GM12878 (cell line): ENCODE results near the gene TUBB4B. TPM values are rescaled to one million over a fixed set of nuclear protein-coding genes. Genes with fewer than 3 reads are reported as not detected.

Source experiments
- ATF7 ChIP-seq: fragments of 450-650 bp; IDR thresholded peaks from 2 replicates; pipeline ENCODE4 v1.6.1; 2016; ENCODE audit warnings: low read depth, mild to moderate bottlenecking
- MXI1 ChIP-seq: fragments of 150-350 bp; IDR thresholded peaks from 2 replicates; pipeline ENCODE4 v1.6.1; 2011; ENCODE audit warnings: low read depth, mild to moderate bottlenecking, inconsistent platforms, low read length, improper control_type of control experiment
- POU2F2 ChIP-seq: IDR thresholded peaks from 3 replicates; pipeline ENCODE4 v1.6.1; 2011; ENCODE audit warnings: low read depth, mild to moderate bottlenecking, low read length, borderline replicate concordance
- ZNF217 ChIP-seq: fragments of 450-650 bp; IDR thresholded peaks from 2 replicates; pipeline ENCODE4 v1.6.1; 2017; ENCODE audit warnings: antibody characterized with exemption, mild to moderate bottlenecking
- polyA plus RNA-seq, 11 experiments: library from polyadenylated mRNA; depleted of rRNA in 4 of 11; unstranded in 6 of 11; stranded (reverse) in 5 of 11; fragments of >200 nt; fragmentation: Nextera tagmentation in 4 of 11; fragmentation: Illumina TruSeq in 1 of 11; extraction: Ambion mirVana in 4 of 11; extraction: Trizol in 1 of 11; gene quantifications; 1 replicate in 1 of 11; 2 replicates in 10 of 11; pipeline versions ENCODE4 v1.2.1 to v1.2.3, GENCODE V29; 2011 to 2016; ENCODE audit warnings: inconsistent platforms in 2 of 11, missing spikeins in 2 of 11, low read depth in 1 of 11
- total RNA-seq, 4 experiments: library from RNA; depleted of rRNA in 3 of 4; stranded (reverse); fragments of >200 nt in 3 of 4; fragmentation: Illumina TruSeq in 1 of 4; extraction: Trizol in 1 of 4; gene quantifications; 2 replicates each; pipeline versions ENCODE4 v1.2.1 to v1.2.3, GENCODE V29; 2013 to 2021
- TF ChIP-seq, protein P1 (sequence below): IDR thresholded peaks from 2 replicates; pipeline ENCODE4 v1.6.1; 2011; ENCODE audit warnings: borderline replicate concordance, low read depth, mild to moderate bottlenecking, moderate library complexity, low read length; ENCODE audit not compliant: insufficient read depth, poor library complexity, severe bottlenecking
- TF ChIP-seq, protein P2 (sequence below): fragments of 450-650 bp; IDR thresholded peaks from 2 replicates; pipeline ENCODE4 v1.6.1; 2018; ENCODE audit warnings: mild to moderate bottlenecking, low read depth, moderate library complexity; ENCODE audit not compliant: partially characterized antibody

The TUBB4B gene
- total and polyA plus RNA-seq, 10 of the 15 experiments (the other 5 are each of a cell fraction or from before 2014, with no cell fraction given), result 23.0 to 532 (median 254) TPM

DNA sequence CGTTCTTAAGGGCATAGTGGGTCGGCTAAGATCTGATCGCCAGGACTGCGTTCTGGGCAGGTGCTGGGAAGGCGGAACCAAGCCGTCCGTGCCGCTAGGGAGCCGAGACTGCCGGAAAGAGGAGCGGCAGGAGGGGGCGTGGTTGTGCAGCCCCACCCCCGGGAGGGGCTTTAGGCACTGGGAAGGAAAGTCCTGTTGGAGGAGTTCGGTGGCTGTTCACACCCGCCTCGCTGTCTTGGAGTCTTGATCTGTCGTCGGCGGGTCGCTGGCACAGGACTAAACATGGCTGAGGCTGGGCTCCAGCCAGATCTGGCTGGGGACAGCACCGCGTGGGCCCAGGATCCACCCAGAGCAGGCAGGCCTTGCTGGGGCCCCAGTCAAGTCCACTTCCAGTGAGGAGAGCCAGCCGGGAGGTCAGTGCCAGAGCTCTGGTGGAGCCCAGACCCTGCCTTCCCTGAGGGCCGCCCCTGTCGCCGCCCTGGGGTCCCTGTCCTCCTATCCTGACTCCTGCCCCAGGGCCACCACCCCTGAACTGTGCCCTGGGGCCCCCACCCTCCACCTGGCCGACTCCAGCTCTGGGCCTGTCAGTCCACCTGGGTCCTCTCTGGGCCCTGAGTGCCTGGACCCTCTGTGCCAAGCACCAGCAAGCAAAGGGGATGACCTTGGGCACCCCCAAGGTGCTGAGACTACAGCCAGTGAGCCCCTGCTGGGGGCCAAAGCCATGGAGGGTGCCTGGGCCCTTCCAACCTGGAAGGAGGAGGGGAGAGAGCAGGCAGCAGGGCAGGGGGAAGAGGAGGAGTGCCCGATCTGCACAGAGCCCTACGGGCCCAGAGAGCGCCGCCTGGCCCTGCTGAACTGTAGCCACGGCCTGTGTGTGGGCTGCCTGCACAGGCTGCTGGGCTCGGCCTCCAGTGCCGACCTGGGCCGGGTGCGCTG lies 23.5 kb upstream of the TUBB4B start (continued):
- TF ChIP-seq, protein P1, sequence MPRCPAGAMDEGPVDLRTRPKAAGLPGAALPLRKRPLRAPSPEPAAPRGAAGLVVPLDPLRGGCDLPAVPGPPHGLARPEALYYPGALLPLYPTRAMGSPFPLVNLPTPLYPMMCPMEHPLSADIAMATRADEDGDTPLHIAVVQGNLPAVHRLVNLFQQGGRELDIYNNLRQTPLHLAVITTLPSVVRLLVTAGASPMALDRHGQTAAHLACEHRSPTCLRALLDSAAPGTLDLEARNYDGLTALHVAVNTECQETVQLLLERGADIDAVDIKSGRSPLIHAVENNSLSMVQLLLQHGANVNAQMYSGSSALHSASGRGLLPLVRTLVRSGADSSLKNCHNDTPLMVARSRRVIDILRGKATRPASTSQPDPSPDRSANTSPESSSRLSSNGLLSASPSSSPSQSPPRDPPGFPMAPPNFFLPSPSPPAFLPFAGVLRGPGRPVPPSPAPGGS, result no peak
- TF ChIP-seq ZNF217 (no peak), ATF7 (no peak), MXI1 (no peak), POU2F2 (no peak)
- TF ChIP-seq, protein P2, sequence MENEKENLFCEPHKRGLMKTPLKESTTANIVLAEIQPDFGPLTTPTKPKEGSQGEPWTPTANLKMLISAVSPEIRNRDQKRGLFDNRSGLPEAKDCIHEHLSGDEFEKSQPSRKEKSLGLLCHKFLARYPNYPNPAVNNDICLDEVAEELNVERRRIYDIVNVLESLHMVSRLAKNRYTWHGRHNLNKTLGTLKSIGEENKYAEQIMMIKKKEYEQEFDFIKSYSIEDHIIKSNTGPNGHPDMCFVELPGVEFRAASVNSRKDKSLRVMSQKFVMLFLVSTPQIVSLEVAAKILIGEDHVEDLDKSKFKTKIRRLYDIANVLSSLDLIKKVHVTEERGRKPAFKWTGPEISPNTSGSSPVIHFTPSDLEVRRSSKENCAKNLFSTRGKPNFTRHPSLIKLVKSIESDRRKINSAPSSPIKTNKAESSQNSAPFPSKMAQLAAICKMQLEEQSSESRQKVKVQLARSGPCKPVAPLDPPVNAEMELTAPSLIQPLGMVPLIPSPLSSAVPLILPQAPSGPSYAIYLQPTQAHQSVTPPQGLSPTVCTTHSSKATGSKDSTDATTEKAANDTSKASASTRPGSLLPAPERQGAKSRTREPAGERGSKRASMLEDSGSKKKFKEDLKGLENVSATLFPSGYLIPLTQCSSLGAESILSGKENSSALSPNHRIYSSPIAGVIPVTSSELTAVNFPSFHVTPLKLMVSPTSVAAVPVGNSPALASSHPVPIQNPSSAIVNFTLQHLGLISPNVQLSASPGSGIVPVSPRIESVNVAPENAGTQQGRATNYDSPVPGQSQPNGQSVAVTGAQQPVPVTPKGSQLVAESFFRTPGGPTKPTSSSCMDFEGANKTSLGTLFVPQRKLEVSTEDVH, result no peak
